GM19438 (cell line): ENCODE measurements around the gene ZNF689.

Experiments used
- ATAC-seq: cut with Tn5 transposase; IDR thresholded peaks from one replicate; pipeline ENCODE4 v1.9.1; 2021; ENCODE audit warnings: low read depth; ENCODE audit not compliant: unreplicated experiment

Gene ZNF689

DNA sequence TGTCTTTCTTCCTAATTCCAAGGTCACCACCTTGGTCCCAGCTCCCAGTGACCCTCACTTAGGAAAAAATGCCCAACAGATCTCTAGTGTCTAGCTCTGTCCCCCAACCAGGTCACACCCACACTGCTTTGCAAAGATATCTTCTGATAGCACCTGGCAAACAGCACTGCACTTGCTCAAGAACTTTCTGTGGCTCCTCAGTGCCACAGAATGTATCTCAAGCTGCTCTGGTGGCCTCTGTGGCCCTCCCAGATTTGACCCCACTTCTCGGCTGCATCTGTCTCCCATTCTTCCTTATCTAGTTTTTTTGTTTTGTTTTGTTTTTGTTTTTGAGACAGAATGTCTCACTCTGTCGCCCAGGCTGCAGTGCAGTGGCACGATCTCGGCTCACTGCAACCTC lies 43.7 kb downstream of the ZNF689 start:
- ATAC-seq: no peak

GRCh38 chr16:30565984-30566383 lies 44.2 kb downstream of the ZNF689 start:
- no peak for ATAC-seq

- no peak for ATAC-seq
Observed at GRCh38 chr16:30565526-30565925, 44.7 kb downstream of the ZNF689 start.

DNA sequence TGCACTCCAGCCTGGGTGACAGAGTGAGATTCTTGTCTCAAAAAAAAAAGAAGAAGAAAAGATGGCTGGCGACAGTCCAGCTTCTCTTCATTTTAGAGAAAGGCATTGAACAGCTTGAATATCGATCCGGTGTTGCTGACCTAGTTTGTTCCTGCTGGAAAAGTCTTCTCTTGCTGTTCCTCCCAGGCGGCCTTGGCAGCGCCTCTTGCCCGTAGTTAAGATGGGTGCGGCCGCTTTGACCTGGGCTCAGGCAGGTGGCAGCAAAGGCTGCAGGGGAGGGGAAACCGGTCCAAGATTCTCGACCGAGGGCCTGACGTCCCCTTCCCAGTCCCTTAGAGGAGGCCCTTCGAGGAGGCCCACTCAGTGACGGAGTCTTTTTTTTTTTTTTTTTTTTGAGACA lies 48.2 kb downstream of the ZNF689 start:
- no peak for ATAC-seq

GRCh38 chr16:30561089-30561816 lies 48.9 kb downstream of the ZNF689 start:
- no peak for ATAC-seq

DNA sequence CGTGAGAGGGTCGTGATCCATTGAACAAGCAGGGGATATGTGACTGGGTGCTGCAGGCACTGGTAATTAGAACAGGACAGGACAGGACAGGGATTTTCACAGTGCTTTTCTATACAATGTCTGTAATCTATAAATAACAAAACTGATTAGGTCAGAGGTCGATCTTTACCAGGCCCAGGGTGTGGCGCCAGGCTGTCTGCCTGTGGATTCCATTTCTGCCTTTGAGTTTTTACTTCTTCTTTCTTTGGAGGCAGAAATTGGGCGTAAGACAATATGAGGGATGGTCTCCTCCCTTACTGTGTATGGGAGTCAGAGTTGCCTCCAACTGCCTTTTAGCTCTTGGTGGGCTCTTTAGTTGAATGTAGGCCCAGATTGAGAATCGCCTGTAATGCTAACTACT lies 50.5 kb downstream of the ZNF689 start:
- no peak for ATAC-seq

- ATAC-seq: no peak
Observed at GRCh38 chr16:30558789-30559377, 51.3 kb downstream of the ZNF689 start.

GRCh38 chr16:30557957-30558788 lies 52.0 kb downstream of the ZNF689 start, which contains the start of gene ZNF764:
TSS of gene ZNF764 (minus strand) at chr16:30558374. CDS start at chr16:30558182, 192 bp downstream.
- ATAC-seq: peak; percentile 89

- peak; percentile 5 for ATAC-seq
Observed at GRCh38 chr16:30557707-30557956, 52.6 kb downstream of the ZNF689 start.

GRCh38 chr16:30556125-30556473 lies 54.1 kb downstream of the ZNF689 start:
- ATAC-seq: no peak

DNA sequence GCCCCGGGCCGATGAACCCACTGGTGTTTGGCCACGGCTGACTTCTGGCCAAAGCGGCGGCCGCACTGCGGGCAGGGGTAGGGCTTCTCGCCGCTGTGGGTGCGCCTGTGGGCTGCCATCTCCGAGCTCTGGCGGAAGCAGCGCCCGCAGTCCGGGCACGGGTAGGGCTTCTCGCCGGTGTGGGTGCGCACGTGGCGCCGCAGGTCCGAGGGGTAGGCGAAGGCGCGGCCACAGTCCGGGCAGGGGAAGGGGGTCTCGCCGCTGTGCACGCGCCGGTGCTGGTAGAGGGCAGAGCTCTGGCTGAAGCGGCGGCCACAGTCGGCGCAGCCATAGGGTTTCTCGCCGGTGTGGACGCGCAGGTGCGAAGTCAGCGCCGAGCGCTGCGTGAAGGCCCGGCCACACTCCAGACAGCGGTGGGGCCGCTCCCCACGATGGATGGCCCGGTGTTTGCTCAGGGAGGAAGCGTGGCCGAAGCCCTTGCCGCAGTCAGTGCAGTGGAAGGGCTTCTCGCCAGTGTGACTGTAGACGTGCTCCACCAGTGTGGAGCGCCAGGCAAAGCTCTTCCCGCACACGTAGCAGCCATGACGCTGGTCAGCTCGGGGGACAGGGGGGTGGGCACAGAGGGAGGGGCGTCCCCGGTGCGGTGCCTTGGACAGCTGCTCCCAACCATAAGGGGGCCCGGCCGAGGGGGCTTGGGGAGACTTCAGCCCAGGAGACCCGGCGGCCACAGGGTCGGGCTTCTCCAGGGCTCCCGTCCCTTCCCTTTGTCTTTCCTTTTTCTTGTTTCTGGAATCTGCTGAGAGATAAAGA lies 54.7 kb downstream of the ZNF689 start:
- ATAC-seq: no peak

DNA sequence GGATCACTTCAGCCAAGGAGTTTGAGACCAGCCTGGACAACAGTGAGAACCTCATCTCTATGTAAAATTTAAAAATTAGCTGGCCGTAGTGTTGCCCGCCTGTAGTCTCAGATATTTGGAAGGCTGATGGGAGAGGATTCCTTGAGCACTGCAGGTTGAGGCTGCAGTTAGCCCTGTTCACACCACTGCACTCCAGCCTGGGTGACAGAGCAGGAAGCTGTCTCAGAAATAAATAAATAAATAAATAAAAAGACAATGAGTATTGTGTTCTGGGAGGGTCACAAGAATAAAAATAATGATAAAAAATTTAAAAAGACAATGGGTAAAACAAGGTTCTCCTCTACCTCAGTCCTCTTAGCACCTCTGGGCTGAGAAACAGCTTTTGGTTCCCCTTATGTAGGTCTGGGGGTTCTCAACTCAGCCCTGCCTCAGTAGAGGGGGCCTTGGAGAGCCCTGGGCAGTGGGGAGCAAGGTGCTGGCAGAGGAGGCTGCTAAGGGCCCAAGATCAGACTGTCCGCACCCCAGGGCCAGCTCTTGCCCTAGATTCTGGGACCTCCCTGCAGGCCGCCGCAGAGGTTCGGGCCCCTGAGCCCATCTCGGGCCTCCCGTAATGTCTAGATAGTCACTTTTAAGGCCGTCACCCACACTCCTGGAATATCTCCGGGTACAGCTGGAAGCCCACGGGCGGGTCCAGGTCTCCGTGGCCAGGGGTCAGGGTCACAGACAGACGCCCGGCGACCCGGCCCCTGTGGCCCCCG lies 55.5 kb downstream of the ZNF689 start:
- no peak for ATAC-seq

GRCh38 chr16:30553393-30553899 lies 56.7 kb downstream of the ZNF689 start:
- no peak for ATAC-seq

DNA sequence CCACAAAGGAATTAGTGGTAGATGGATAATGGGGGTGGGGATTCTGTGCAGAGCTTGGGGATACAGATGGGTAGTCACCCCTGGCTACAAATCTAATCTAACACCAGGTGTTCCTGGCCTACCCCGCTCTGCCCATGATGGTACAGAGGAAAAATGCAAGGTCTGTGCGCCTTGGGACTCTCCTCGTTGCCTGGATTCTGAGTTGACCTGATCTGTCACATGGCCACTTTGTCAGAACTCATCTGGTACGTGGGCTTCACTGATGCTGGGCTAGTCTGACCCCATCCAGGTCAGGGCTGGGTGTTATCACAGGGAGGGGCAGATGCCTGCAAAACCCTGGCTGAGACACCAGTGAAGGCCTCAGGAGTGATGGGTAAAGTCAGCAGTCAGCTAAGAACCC lies 57.2 kb downstream of the ZNF689 start:
- ATAC-seq: no peak
